Measurements from ENCODE around the gene NTN3.

The NTN3 gene

GRCh38 chr16:2466667-2467527, 4.2 kb upstream of the NTN3 start:
- no peak for DNase-seq (ENCODE audit: low read depth in 2 of 2)

- DNase-seq (ENCODE audit: low read depth in 2 of 2), result peak; percentile 36 to 37
Measured at GRCh38 chr16:2467528-2468232, 3.4 kb upstream of the NTN3 start.

GRCh38 chr16:2468233-2468724, 2.8 kb upstream of the NTN3 start:
- DNase-seq (ENCODE audit: low read depth in 2 of 2), result no peak

GRCh38 chr16:2468725-2469398, 2.2 kb upstream of the NTN3 start:
- DNase-seq (ENCODE audit: low read depth in 2 of 2), result no peak

- no peak for DNase-seq (ENCODE audit: low read depth in 2 of 2)
Measured at GRCh38 chr16:2469399-2470233, 1.5 kb upstream of the NTN3 start.

GRCh38 chr16:2470234-2470601, 879 bp upstream of the NTN3 start:
- no peak for DNase-seq (ENCODE audit: low read depth in 2 of 2)

GRCh38 chr16:2470603-2471015, 488 bp upstream of the NTN3 start:
- DNase-seq (ENCODE audit: low read depth in 2 of 2), result no peak

GRCh38 chr16:2471653-2472487, 773 bp downstream of the NTN3 start:
- no peak for DNase-seq (ENCODE audit: low read depth in 2 of 2)

- DNase-seq (ENCODE audit: low read depth in 2 of 2), result no peak
Measured at GRCh38 chr16:2472488-2472864, 1.4 kb downstream of the NTN3 start.

GRCh38 chr16:2472885-2473445, 1.9 kb downstream of the NTN3 start:
- DNase-seq (ENCODE audit: low read depth in 2 of 2), result no peak

GRCh38 chr16:2473446-2473926, 2.4 kb downstream of the NTN3 start:
- DNase-seq (ENCODE audit: low read depth in 2 of 2), result no peak

- DNase-seq (ENCODE audit: low read depth in 2 of 2), result no peak
Measured at GRCh38 chr16:2473999-2474876, 3.1 kb downstream of the NTN3 start.

- DNase-seq (ENCODE audit: low read depth in 2 of 2), result peak; percentile 44 to 60
Measured at GRCh38 chr16:2474877-2475412, 3.8 kb downstream of the NTN3 start, which contains the start of gene TBC1D24. Gene TBC1D24, plus strand, starts transcription at chr16:2475127. Its CDS starts 21,022 bp downstream, at chr16:2496149.

GRCh38 chr16:2475413-2476344, 4.6 kb downstream of the NTN3 start:
- DNase-seq (ENCODE audit: low read depth in 2 of 2), result no peak

- DNase-seq (ENCODE audit: low read depth in 2 of 2), result no peak
Measured at GRCh38 chr16:2476345-2476720, 5.2 kb downstream of the NTN3 start.

- no peak for DNase-seq (ENCODE audit: low read depth in 2 of 2)
Measured at GRCh38 chr16:2476741-2477140, 5.6 kb downstream of the NTN3 start.

GRCh38 chr16:2477327-2477726, 6.2 kb downstream of the NTN3 start:
- no peak for DNase-seq (ENCODE audit: low read depth in 2 of 2)

GRCh38 chr16:2478279-2478678, 7.2 kb downstream of the NTN3 start:
- no peak for DNase-seq (ENCODE audit: low read depth in 2 of 2)

All from fibroblast of skin of left biceps (primary cell).